Neural cell (in vitro differentiated cells): Measurements from ENCODE around the gene FAM13B. TPM values are rescaled to one million over a fixed set of nuclear protein-coding genes. Genes with fewer than 3 reads are reported as not detected.
A peak's percentile ranks its signal among the peaks of the same experiment; 100 is the strongest.
"Not testable (repeated sequence)": the region's sequence is repeated elsewhere in the genome, so short reads cannot be mapped to it uniquely, and the experiment has no call there.

Source experiments
- H2AFZ ChIP-seq: fragments of 200-600, 300-800 bp; sonication (generic), shearing (Covaris generic); 2 replicates; pipeline ENCODE4 v1.6.0; 2014; ENCODE audit warnings: low read depth, mild to moderate bottlenecking, antibody characterized with exemption, low read length, moderate library complexity
- H3F3A ChIP-seq: fragments of 200-600 bp; shearing (Covaris generic); 2 replicates; pipeline ENCODE4 v1.6.1; 2016; ENCODE audit warnings: mild to moderate bottlenecking, moderate library complexity, mixed read lengths, antibody characterized with exemption, low read length; ENCODE audit not compliant: insufficient read depth, poor library complexity, severe bottlenecking
- H3K27ac ChIP-seq: fragments of 200-600, 300-800 bp; sonication (generic), shearing (Covaris generic); 2 replicates; pipeline ENCODE4 v1.5.1; 2014; ENCODE audit warnings: mild to moderate bottlenecking, low read length, moderate library complexity
- H3K27me3 ChIP-seq: fragments of 300-800, 200-600 bp; sonication (generic), shearing (Covaris generic); 2 replicates; pipeline ENCODE4 v1.6.0; 2014; ENCODE audit warnings: mild to moderate bottlenecking, low read depth, low read length, moderate library complexity; ENCODE audit not compliant: insufficient read depth
- H3K36me3 ChIP-seq: fragments of 300-800, 200-600 bp; sonication (generic), shearing (Covaris generic); 2 replicates; pipeline ENCODE4 v1.5.1; 2014; ENCODE audit warnings: mild to moderate bottlenecking, antibody characterized with exemption, low read length, moderate library complexity; ENCODE audit not compliant: insufficient read depth
- H3K4me2 ChIP-seq: fragments of 300-800, 200-600 bp; sonication (generic), shearing (Covaris generic); 2 replicates; pipeline ENCODE4 v1.6.0; 2014; ENCODE audit warnings: mild to moderate bottlenecking, low read length
- H3K4me3 ChIP-seq: fragments of 300-800, 200-600 bp; sonication (generic), shearing (Covaris generic); 2 replicates; pipeline ENCODE4 v1.5.1; 2014; ENCODE audit warnings: mild to moderate bottlenecking, low read length, moderate library complexity
- H3K79me2 ChIP-seq: fragments of 200-600 bp; shearing (Covaris generic); replicated peaks from 2 replicates; pipeline ENCODE4 v1.6.0; 2014; ENCODE audit warnings: mild to moderate bottlenecking, low read length, moderate library complexity; ENCODE audit not compliant: insufficient read depth
- H3K9ac ChIP-seq: fragments of 300-800, 200-600 bp; sonication (generic), shearing (Covaris generic); 2 replicates; pipeline ENCODE4 v1.6.1; 2016; ENCODE audit warnings: mild to moderate bottlenecking, low read length, mixed read lengths
- H3K9me2 ChIP-seq: fragments of 200-600 bp; shearing (Covaris generic); 2 replicates; pipeline ENCODE4 v1.6.1; 2016; ENCODE audit warnings: mild to moderate bottlenecking, low read length, mixed read lengths; ENCODE audit not compliant: insufficient read depth
- H3K9me3 ChIP-seq: fragments of 200-600, 300-800 bp; sonication (generic), shearing (Covaris generic); 2 replicates; pipeline ENCODE4 v1.6.1; 2016; ENCODE audit warnings: mild to moderate bottlenecking, mixed run types, low read length, moderate library complexity, mixed read lengths
- H4K20me1 ChIP-seq: fragments of 200-600 bp; shearing (Covaris generic); 2 replicates; pipeline ENCODE4 v1.6.1; 2016; ENCODE audit warnings: mild to moderate bottlenecking, mixed run types; ENCODE audit not compliant: insufficient read depth
- EP300 ChIP-seq: fragments of 450-650 bp; conservative IDR thresholded peaks from 2 replicates; pipeline ENCODE4 v1.6.1; 2014; ENCODE audit warnings: antibody characterized with exemption, mild to moderate bottlenecking, moderate library complexity; ENCODE audit not compliant: poor library complexity, severe bottlenecking
- EZH2 ChIP-seq: fragments of 200-600, 300-800 bp; shearing (Covaris generic), sonication (generic); IDR thresholded peaks from 2 replicates; pipeline ENCODE4 v1.6.1; 2014; ENCODE audit warnings: antibody characterized with exemption, low read length, borderline replicate concordance, mild to moderate bottlenecking; ENCODE audit not compliant: insufficient read depth, poor library complexity, severe bottlenecking
- MXI1 ChIP-seq: fragments of 450-650 bp; conservative IDR thresholded peaks from 2 replicates; pipeline ENCODE4 v1.6.1; 2014; ENCODE audit warnings: antibody characterized with exemption, mild to moderate bottlenecking; ENCODE audit not compliant: poor library complexity, severe bottlenecking
- POLR2AphosphoS5 ChIP-seq: IDR thresholded peaks from 2 replicates; pipeline ENCODE4 v1.6.1; 2012
- RAD21 ChIP-seq: fragments of 450-650 bp; conservative IDR thresholded peaks from 2 replicates; pipeline ENCODE4 v1.6.1; 2014; ENCODE audit warnings: antibody characterized with exemption, mild to moderate bottlenecking, moderate library complexity
- SMC3 ChIP-seq: fragments of 450-650 bp; conservative IDR thresholded peaks from 2 replicates; pipeline ENCODE4 v1.6.1; 2014; ENCODE audit warnings: antibody characterized with exemption, mild to moderate bottlenecking, moderate library complexity; ENCODE audit not compliant: poor library complexity
- TAF1 ChIP-seq: IDR thresholded peaks from 2 replicates; pipeline ENCODE4 v1.6.1; 2012; ENCODE audit warnings: low read depth
- polyA plus RNA-seq: library from polyadenylated mRNA; depleted of rRNA; stranded (reverse); fragments of >200 nt; gene quantifications from 2 replicates; pipeline ENCODE4 v1.2.3, GENCODE V29; 2014
- TF ChIP-seq, protein P1 (sequence below): IDR thresholded peaks from 2 replicates; pipeline ENCODE4 v1.6.1; 2012; ENCODE audit warnings: borderline replicate concordance
- TF ChIP-seq, protein P2 (sequence below): fragments of 450-650 bp; IDR thresholded peaks from 2 replicates; pipeline ENCODE4 v1.5.1; 2014; ENCODE audit warnings: antibody characterized with exemption, mild to moderate bottlenecking, moderate library complexity; ENCODE audit not compliant: poor library complexity, severe bottlenecking

The FAM13B gene
- polyA plus RNA-seq, 1 donor from 2014 or later = 61.6 TPM

DNA sequence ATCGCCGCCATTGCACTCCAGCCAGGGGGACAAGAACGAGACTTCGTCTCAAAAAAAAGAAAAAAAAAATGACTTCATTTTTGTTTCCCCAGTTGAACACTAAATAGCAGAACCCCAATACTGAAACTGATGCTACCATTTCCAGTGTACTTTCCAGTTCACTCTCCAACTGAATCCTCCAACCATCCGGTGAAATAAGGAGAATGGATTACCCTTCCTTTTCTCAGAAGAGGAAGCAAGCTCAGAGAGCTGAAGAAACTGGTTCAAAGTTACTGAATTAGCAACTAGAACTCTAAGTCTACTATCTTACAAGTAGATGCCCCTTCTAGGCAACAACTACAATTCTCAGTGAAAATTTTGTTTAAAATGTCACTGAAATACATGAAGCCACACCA lies 3.9 kb downstream of the FAM13B start:
- no peaks in the 10 kb centered on the region for H3K9me2 ChIP-seq
- no peaks in the 10 kb centered on the region for H3K36me3 ChIP-seq
- TF ChIP-seq TAF1 = no peak
- TF ChIP-seq, protein P1, sequence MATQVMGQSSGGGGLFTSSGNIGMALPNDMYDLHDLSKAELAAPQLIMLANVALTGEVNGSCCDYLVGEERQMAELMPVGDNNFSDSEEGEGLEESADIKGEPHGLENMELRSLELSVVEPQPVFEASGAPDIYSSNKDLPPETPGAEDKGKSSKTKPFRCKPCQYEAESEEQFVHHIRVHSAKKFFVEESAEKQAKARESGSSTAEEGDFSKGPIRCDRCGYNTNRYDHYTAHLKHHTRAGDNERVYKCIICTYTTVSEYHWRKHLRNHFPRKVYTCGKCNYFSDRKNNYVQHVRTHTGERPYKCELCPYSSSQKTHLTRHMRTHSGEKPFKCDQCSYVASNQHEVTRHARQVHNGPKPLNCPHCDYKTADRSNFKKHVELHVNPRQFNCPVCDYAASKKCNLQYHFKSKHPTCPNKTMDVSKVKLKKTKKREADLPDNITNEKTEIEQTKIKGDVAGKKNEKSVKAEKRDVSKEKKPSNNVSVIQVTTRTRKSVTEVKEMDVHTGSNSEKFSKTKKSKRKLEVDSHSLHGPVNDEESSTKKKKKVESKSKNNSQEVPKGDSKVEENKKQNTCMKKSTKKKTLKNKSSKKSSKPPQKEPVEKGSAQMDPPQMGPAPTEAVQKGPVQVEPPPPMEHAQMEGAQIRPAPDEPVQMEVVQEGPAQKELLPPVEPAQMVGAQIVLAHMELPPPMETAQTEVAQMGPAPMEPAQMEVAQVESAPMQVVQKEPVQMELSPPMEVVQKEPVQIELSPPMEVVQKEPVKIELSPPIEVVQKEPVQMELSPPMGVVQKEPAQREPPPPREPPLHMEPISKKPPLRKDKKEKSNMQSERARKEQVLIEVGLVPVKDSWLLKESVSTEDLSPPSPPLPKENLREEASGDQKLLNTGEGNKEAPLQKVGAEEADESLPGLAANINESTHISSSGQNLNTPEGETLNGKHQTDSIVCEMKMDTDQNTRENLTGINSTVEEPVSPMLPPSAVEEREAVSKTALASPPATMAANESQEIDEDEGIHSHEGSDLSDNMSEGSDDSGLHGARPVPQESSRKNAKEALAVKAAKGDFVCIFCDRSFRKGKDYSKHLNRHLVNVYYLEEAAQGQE = no peak
- TF ChIP-seq POLR2AphosphoS5 = no peak
- TF ChIP-seq SMC3 = no peak
- no peak for TF ChIP-seq EP300
- no peak for TF ChIP-seq MXI1
- TF ChIP-seq RAD21 = no peak
- TF ChIP-seq, protein P2, sequence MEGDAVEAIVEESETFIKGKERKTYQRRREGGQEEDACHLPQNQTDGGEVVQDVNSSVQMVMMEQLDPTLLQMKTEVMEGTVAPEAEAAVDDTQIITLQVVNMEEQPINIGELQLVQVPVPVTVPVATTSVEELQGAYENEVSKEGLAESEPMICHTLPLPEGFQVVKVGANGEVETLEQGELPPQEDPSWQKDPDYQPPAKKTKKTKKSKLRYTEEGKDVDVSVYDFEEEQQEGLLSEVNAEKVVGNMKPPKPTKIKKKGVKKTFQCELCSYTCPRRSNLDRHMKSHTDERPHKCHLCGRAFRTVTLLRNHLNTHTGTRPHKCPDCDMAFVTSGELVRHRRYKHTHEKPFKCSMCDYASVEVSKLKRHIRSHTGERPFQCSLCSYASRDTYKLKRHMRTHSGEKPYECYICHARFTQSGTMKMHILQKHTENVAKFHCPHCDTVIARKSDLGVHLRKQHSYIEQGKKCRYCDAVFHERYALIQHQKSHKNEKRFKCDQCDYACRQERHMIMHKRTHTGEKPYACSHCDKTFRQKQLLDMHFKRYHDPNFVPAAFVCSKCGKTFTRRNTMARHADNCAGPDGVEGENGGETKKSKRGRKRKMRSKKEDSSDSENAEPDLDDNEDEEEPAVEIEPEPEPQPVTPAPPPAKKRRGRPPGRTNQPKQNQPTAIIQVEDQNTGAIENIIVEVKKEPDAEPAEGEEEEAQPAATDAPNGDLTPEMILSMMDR = no peak
- no peak for TF ChIP-seq EZH2
- no peak overlapping the region for H3K9ac ChIP-seq
- H4K20me1 ChIP-seq = no peaks in the 10 kb centered on the region
- no peaks in the 10 kb centered on the region for H3K27me3 ChIP-seq
- peak overlapping the region; percentile 40 for H3K4me3 ChIP-seq
- H3K79me2 ChIP-seq = peaks cover 80% of the 10 kb centered on the region
- no peak overlapping the region for H2AFZ ChIP-seq
- H3F3A ChIP-seq = no peaks in the 10 kb centered on the region
- H3K27ac ChIP-seq = no peak overlapping the region
- no peak overlapping the region for H3K4me2 ChIP-seq
- H3K9me3 ChIP-seq = no peaks in the 10 kb centered on the region

DNA sequence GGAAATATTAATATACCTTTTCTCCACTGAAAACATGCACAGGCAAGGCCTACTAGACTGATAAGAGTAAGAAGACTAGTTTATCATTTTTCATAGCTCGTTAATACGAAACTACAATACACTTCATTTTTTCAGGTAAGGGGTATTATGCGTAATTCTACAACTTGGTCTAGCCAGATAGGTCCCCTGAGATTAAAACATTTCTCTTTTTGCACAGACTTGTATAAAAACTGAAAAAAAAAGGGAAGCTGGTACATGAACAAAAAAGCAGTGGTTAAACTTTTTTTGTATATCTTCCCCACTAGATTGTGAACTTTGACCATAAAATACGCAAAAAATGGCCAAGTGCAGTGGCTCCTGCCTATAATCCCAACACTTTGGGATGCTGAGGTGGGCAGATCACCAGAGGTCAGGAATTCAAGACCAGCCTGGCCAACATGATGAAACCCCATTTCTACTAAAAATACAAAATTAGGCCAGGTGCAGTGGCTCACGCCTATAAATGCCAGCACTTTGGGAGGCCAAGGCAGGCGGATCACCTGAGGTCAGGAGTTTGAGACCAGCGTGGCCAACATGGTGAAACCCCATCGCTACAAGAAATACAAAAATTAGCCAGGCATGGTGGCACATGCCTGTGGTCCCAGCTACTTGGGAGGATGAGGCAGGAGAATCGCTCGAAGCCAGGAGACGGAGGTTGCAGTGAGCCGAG lies 4.5 kb downstream of the FAM13B start:
- H3K36me3 ChIP-seq, H3K27me3 ChIP-seq, H3K27ac ChIP-seq, H3F3A ChIP-seq, H3K9ac ChIP-seq, H3K4me2 ChIP-seq, H3K9me3 ChIP-seq, H3K9me2 ChIP-seq, H4K20me1 ChIP-seq, H3K4me3 ChIP-seq, H2AFZ ChIP-seq: not testable (repeated sequence)
- H3K79me2 ChIP-seq = peaks cover 86% of the 10 kb centered on the region

DNA sequence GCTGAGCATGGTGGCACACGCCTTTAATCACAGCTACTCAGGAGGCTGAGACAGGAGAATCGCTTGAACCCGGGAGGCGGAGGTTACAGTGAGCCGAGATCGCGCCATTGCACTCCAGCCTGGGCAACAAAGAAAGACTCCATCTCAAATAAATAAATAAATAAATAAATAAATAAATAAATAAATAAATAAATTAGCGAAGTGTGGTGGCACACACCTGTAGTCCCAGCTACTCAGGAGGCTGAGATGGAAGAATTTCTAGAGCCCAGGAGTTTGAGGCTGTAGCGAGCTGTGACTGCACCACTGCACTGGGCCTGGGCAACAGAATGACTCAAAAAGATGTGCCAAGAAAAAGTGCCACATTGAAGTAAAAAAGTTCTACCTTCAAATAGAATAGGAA lies 6.1 kb downstream of the FAM13B start:
- H3K27ac ChIP-seq, H3K4me3 ChIP-seq, H4K20me1 ChIP-seq, H3F3A ChIP-seq, H2AFZ ChIP-seq, H3K9me3 ChIP-seq, H3K4me2 ChIP-seq, H3K9ac ChIP-seq, H3K9me2 ChIP-seq, H3K36me3 ChIP-seq, H3K27me3 ChIP-seq: not testable (repeated sequence)
- peaks cover 97% of the 10 kb centered on the region for H3K79me2 ChIP-seq
